OCI-LY7 (cell line): ENCODE results near the gene ZNF668.

ENCODE experiments used
- CTCF ChIP-seq: fragments of 200-600 bp; sonication (generic); conservative IDR thresholded peaks from 2 replicates; pipeline ENCODE4 v1.5.1; 2014; ENCODE audit warnings: mild to moderate bottlenecking, antibody characterized with exemption, low read length, moderate library complexity, mixed read lengths
- EZH2phosphoT487 ChIP-seq: fragments of 200-600 bp; sonication (generic); IDR thresholded peaks from 2 replicates; pipeline ENCODE4 v1.6.1; 2018; ENCODE audit warnings: low read depth, borderline replicate concordance, mild to moderate bottlenecking, mixed run types, antibody characterized with exemption, low read length, moderate library complexity, mixed read lengths

- TF ChIP-seq CTCF (no peak), EZH2phosphoT487 (no peak)
These were observed 9.0 kb upstream of the ZNF668 start for GRCh38 chr16:31083081-31083480.
